ENCODE data around the gene CPTP.
"Not testable (repeated sequence)": the region's sequence is repeated elsewhere in the genome, so short reads cannot be mapped to it uniquely, and the experiment has no call there.

CPTP gene

GRCh38 chr1:1310476-1311053, 14.0 kb upstream of the CPTP start:
- no peak overlapping the region for H3K9ac ChIP-seq (ENCODE audit: low read depth, low read length)
- peaks cover 8% of the 10 kb centered on the region; the same call in 1 of the 2 replicates for H3K27me3 ChIP-seq (ENCODE audit: insufficient read depth, low read length)
- H3K4me3 ChIP-seq (ENCODE audit: low read length) = no peak overlapping the region
- no peaks in the 10 kb centered on the region for H3K9me3 ChIP-seq (ENCODE audit: insufficient read depth, low read depth, low read length)
- H3K27ac ChIP-seq (ENCODE audit: low read length) = no peak overlapping the region
- peaks cover 10% of the 10 kb centered on the region for H3K4me1 ChIP-seq (ENCODE audit: insufficient read depth, low read length)
- peaks cover 46% of the 10 kb centered on the region for H3K36me3 ChIP-seq (ENCODE audit: insufficient read depth, low read depth, low read length)

GRCh38 chr1:1311107-1312104, 13.2 kb upstream of the CPTP start:
- Histone ChIP-seq H3K36me3 (ENCODE audit: insufficient read depth, low read depth, low read length) (peaks cover 46% of the 10 kb centered on the region), H3K27ac (ENCODE audit: low read length) (no peak overlapping the region), H3K9me3 (ENCODE audit: insufficient read depth, low read depth, low read length) (no peaks in the 10 kb centered on the region), H3K9ac (ENCODE audit: low read depth, low read length) (no peak overlapping the region), H3K4me1 (ENCODE audit: insufficient read depth, low read length) (peaks cover 14% of the 10 kb centered on the region), H3K4me3 (ENCODE audit: low read length) (no peak overlapping the region), H3K27me3 (ENCODE audit: insufficient read depth, low read length) (peaks cover 8% of the 10 kb centered on the region; the same call in 1 of the 2 replicates)

DNA sequence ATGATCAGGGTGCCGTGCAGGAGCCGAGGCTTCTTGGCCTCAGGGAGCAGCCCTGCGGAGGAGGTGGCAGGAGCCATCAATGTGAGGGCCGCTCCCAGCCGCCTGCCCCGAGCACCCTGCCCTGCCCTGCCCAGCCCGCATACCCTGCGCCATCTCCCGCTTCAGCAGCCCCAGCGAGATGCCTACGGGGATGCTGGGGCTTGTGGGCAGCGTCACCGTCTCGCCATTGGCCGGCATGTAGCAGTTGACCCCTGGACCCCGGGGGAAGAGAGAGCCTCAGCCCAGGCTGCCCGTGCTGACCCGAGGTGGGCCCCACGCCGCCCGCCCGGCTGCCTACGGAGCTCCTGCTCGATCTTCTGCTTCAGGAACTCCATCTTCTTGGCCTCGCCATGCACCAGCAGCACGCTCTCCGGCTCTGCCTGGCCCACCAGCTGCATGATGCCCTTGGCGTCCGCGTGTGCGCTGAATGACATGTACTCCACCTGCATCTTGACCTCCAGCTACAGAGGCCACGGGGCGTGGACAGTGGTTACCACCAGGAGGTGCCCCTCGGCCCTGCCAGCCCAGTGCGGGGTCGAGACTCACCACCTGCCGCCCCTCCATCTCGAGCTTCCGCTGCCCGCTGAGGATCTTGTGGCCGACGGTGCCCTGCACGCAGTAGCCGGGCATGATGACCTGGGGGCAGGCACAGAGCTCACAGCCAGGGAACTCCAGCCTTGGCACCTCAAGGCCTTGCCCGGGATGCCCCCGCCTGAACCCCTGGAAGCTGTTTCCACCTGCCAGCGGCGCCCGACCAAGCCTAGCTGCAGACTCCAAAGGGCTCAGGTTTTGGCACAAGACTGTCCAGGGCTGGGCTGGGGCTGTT, 11.9 kb upstream of the CPTP start:
- peaks cover 11% of the 10 kb centered on the region for H3K4me1 ChIP-seq (ENCODE audit: insufficient read depth, low read length)
- H3K4me3 ChIP-seq (ENCODE audit: low read length) = no peak overlapping the region
- no peaks in the 10 kb centered on the region for H3K27me3 ChIP-seq (ENCODE audit: insufficient read depth, low read length)
- no peak overlapping the region for H3K9ac ChIP-seq (ENCODE audit: low read depth, low read length)
- peaks cover 52% of the 10 kb centered on the region for H3K36me3 ChIP-seq (ENCODE audit: insufficient read depth, low read depth, low read length)
- H3K9me3 ChIP-seq (ENCODE audit: insufficient read depth, low read depth, low read length) = no peaks in the 10 kb centered on the region
- H3K27ac ChIP-seq (ENCODE audit: low read length) = no peak overlapping the region

DNA sequence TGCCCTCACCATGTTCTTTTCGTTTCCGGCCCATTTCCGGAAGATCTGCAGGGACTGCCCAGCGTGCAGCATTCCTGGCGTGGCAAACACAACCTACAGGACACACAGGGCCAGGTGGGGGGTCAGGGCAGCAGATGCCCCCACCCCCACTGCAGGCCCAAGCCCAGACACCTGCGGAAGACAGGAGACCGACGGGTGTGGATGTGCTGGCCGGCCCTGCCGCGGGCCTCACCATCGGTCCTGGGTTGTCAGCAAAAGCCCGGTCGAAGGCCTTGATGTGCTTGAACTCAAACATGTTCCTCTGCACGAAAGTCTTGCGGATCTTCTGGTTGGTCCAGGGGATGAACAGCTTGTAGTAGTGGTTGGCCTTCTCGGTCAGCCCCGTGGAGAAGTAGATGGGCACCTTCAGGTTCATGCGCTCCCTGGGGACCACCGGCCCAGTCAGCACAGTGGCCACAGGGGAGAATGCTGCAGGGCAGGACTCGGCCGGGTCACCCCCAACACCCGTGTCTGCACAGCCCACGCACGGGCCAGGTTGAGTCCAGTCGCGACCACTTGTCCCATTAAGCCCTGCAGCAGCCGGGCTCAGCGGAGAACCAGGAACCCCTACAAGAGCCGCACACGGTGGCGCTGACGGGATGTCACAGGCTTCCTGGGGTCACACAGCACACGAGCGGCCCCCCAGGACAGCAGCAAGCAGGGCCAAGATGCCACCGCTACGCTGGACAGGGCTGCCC, 10.9 kb upstream of the CPTP start:
- H3K27me3 ChIP-seq (ENCODE audit: insufficient read depth, low read length) = no peaks in the 10 kb centered on the region
- no peak overlapping the region for H3K27ac ChIP-seq (ENCODE audit: low read length)
- no peak overlapping the region for H3K9ac ChIP-seq (ENCODE audit: low read depth, low read length)
- H3K4me1 ChIP-seq (ENCODE audit: insufficient read depth, low read length) = peaks cover 11% of the 10 kb centered on the region
- H3K9me3 ChIP-seq (ENCODE audit: insufficient read depth, low read depth, low read length) = no peaks in the 10 kb centered on the region
- H3K4me3 ChIP-seq (ENCODE audit: low read length) = no peak overlapping the region
- peaks cover 59% of the 10 kb centered on the region for H3K36me3 ChIP-seq (ENCODE audit: insufficient read depth, low read depth, low read length)

- peaks cover 64% of the 10 kb centered on the region for H3K36me3 ChIP-seq (ENCODE audit: insufficient read depth, low read depth, low read length)
- H3K4me3 ChIP-seq (ENCODE audit: low read length) = no peak overlapping the region
- peaks cover 11% of the 10 kb centered on the region for H3K4me1 ChIP-seq (ENCODE audit: insufficient read depth, low read length)
- H3K9me3 ChIP-seq (ENCODE audit: insufficient read depth, low read depth, low read length) = no peaks in the 10 kb centered on the region
- H3K27ac ChIP-seq (ENCODE audit: low read length) = no peak overlapping the region
- H3K9ac ChIP-seq (ENCODE audit: low read depth, low read length) = no peak overlapping the region
- H3K27me3 ChIP-seq (ENCODE audit: insufficient read depth, low read length) = no peaks in the 10 kb centered on the region
Measured at GRCh38 chr1:1314237-1314586, 10.4 kb upstream of the CPTP start.

GRCh38 chr1:1314678-1315335, 9.8 kb upstream of the CPTP start:
- peaks cover 70% of the 10 kb centered on the region for H3K36me3 ChIP-seq (ENCODE audit: insufficient read depth, low read depth, low read length)
- H3K9ac ChIP-seq (ENCODE audit: low read depth, low read length) = peak overlapping the region; percentile 79; the same call in 1 of the 2 replicates
- no peaks in the 10 kb centered on the region for H3K9me3 ChIP-seq (ENCODE audit: insufficient read depth, low read depth, low read length)
- H3K27me3 ChIP-seq (ENCODE audit: insufficient read depth, low read length) = no peaks in the 10 kb centered on the region
- peaks cover 11% of the 10 kb centered on the region for H3K4me1 ChIP-seq (ENCODE audit: insufficient read depth, low read length)
- no peak overlapping the region for H3K27ac ChIP-seq (ENCODE audit: low read length)
- H3K4me3 ChIP-seq (ENCODE audit: low read length) = peak overlapping the region; percentile 33; the same call in 1 of the 2 replicates

DNA sequence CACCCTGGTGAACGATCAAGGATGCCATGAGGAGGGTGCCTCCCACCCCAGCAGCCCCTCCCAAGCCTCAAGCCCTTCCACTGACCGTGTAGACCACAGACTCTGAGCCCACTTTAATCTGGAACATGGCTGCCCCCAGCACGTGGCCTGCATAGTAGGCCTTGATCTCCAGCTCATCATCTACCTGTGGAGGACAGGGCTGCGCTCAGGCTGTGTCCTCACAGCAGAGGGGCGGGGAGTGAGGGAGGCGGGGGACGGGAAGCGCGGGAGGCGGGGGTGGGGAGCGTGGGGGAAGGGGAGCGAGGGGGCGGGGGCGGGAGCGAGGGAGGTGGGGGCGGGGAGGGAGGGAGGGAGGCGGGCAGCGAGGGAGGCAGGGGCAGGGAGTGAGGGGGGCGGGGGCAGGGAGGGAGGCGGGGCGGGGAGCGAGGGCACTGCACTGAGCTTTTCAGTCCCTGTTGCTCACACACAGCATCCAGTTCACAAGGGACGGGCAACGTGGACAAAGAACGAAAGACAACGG, 9.1 kb upstream of the CPTP start:
- Histone ChIP-seq H3K4me3 (ENCODE audit: low read length) (peak overlapping the region; percentile 38; the same call in 1 of the 2 replicates), H3K27ac (ENCODE audit: low read length) (no peak overlapping the region), H3K27me3 (ENCODE audit: insufficient read depth, low read length) (no peaks in the 10 kb centered on the region), H3K36me3 (ENCODE audit: insufficient read depth, low read depth, low read length) (peaks cover 70% of the 10 kb centered on the region), H3K4me1 (ENCODE audit: insufficient read depth, low read length) (peaks cover 7% of the 10 kb centered on the region), H3K9me3 (ENCODE audit: insufficient read depth, low read depth, low read length) (no peaks in the 10 kb centered on the region), H3K9ac (ENCODE audit: low read depth, low read length) (peak overlapping the region; percentile 79; the same call in 1 of the 2 replicates)

GRCh38 chr1:1316199-1316598, 8.4 kb upstream of the CPTP start:
- H3K4me3 ChIP-seq (ENCODE audit: low read length); H3K27me3 ChIP-seq (ENCODE audit: insufficient read depth, low read length); H3K27ac ChIP-seq (ENCODE audit: low read length); H3K9ac ChIP-seq (ENCODE audit: low read depth, low read length); H3K4me1 ChIP-seq (ENCODE audit: insufficient read depth, low read length); H3K9me3 ChIP-seq (ENCODE audit: insufficient read depth, low read depth, low read length): not testable (repeated sequence)
- H3K36me3 ChIP-seq (ENCODE audit: insufficient read depth, low read depth, low read length) = peaks cover 66% of the 10 kb centered on the region

DNA sequence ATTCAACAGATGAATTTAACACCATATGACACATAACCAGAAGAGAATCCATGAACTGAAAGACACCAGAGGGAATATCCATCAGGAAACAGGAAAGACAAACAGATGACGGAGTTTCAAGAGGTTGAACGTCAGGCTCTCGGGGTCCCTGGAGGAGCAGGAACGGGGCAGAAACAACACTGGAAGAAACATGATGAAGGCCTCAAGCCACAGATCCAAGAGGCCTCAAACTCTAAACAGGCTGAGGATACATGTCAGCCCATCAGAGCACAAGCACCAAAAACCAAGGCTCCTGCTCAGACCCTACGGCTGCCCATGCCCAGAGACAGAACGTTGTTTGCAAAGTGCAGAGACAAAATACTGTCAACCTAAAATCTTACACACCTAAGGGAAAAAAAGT, 7.2 kb upstream of the CPTP start:
- H3K36me3 ChIP-seq (ENCODE audit: insufficient read depth, low read depth, low read length) = peaks cover 59% of the 10 kb centered on the region
- no peak overlapping the region for H3K27ac ChIP-seq (ENCODE audit: low read length)
- H3K4me1 ChIP-seq (ENCODE audit: insufficient read depth, low read length) = peaks cover 7% of the 10 kb centered on the region
- H3K4me3 ChIP-seq (ENCODE audit: low read length) = no peak overlapping the region
- H3K9me3 ChIP-seq (ENCODE audit: insufficient read depth, low read depth, low read length) = no peaks in the 10 kb centered on the region
- no peaks in the 10 kb centered on the region for H3K27me3 ChIP-seq (ENCODE audit: insufficient read depth, low read length)
- H3K9ac ChIP-seq (ENCODE audit: low read depth, low read length) = no peak overlapping the region

DNA sequence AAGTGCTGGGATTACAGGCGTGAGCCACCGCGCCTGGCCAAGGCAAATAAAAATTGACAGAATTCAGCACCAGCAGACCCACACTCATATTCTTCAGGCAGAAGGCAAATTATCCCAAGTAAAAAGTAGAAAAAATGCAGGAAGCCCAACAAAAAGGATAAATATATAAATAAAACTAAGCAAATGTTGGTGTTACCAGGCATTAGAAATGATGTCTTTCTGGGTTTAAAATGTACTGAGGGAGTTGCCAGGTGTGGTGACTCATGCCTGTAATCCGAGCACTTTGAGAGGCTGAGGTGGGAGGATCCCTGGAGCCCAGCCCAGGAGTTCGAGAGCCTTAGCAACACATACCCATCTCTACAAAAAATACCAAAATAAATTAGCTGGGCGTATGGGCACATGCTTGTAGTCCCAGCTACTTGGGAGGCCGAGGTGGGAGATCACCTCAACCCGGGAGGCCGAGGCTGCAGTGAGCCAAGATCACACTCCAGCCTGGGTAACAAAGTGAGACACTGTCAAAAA, 6.4 kb upstream of the CPTP start:
- H3K36me3 ChIP-seq (ENCODE audit: insufficient read depth, low read depth, low read length) = peaks cover 52% of the 10 kb centered on the region
- no peaks in the 10 kb centered on the region for H3K27me3 ChIP-seq (ENCODE audit: insufficient read depth, low read length)
- no peak overlapping the region for H3K9ac ChIP-seq (ENCODE audit: low read depth, low read length)
- no peak overlapping the region for H3K4me3 ChIP-seq (ENCODE audit: low read length)
- H3K4me1 ChIP-seq (ENCODE audit: insufficient read depth, low read length) = peaks cover 7% of the 10 kb centered on the region
- H3K27ac ChIP-seq (ENCODE audit: low read length) = no peak overlapping the region
- no peaks in the 10 kb centered on the region for H3K9me3 ChIP-seq (ENCODE audit: insufficient read depth, low read depth, low read length)

All from iPS-20b (cell line).